Right lobe of liver (tissue), 6 donors: ENCODE data around the gene CD300LB. TPM values are rescaled to one million over a fixed set of nuclear protein-coding genes. Genes with fewer than 3 reads are reported as not detected.

ENCODE experiments used
- ATAC-seq, 4 donors: fragments of 200-7000 bp; cut with Tn5 transposase; one replicate each; pipeline ENCODE4 v1.9.1; 2020; ENCODE audit warnings: mild to moderate bottlenecking in 4 of 4, moderate library complexity in 4 of 4
- DNase-seq, 3 donors: peaks; one replicate each; pipeline ENCODE4 v3.0.0-alpha.2; 2020
- H3K27ac ChIP-seq, 3 donors: fragments of 200-600 bp; one replicate each; pipeline ENCODE4 v1.8.0; 2022
- H3K27me3 ChIP-seq, 2 donors: fragments of 200-600 bp; one replicate each; pipeline ENCODE4 v1.8.0; 2022
- H3K36me3 ChIP-seq, 4 donors: fragments of 200-600 bp; sonication (generic) in 1 of 4; one replicate each; pipeline versions ENCODE4 v1.5.1 to v1.8.0; 2017 to 2022; ENCODE audit warnings: control low read depth in 1 of 4
- H3K4me1 ChIP-seq, 4 donors: fragments of 200-600 bp; sonication (generic) in 1 of 4; one replicate each; pipeline versions ENCODE4 v1.5.1 to v1.8.0; 2017 to 2022; ENCODE audit warnings: control low read depth in 1 of 4
- H3K4me3 ChIP-seq, 3 donors: fragments of 200-600 bp; one replicate each; pipeline ENCODE4 v1.8.0; 2022
- H3K9me3 ChIP-seq, 4 donors: fragments of 200-600 bp; sonication (generic) in 1 of 4; one replicate each; pipeline versions ENCODE4 v1.5.1 to v1.8.0; 2017 to 2022; ENCODE audit warnings: control low read depth in 1 of 4
- CTCF ChIP-seq, 4 donors: fragments of 200-600 bp in 3 of 4; fragments of 450-650 bp in 1 of 4; IDR thresholded peaks; one replicate each; pipeline versions ENCODE4 v1.5.1 to v1.8.0; 2016 to 2022; ENCODE audit warnings: antibody characterized with exemption in 4 of 4, mild to moderate bottlenecking in 2 of 4
- POLR2A ChIP-seq: fragments of 450-650 bp; IDR thresholded peaks from one replicate; pipeline ENCODE4 v1.6.1; 2017; ENCODE audit warnings: antibody characterized with exemption, mild to moderate bottlenecking
- WGBS: methylation state at CpG from one replicate; pipeline ENCODE4 v1.1.6; 2018; ENCODE audit warnings: low coverage, low lambda C conversion rate; ENCODE audit not compliant: insufficient coverage; ENCODE audit errors: missing lambda C conversion rate; 5-methylcytosine and 5-hydroxymethylcytosine counted together
- intact Hi-C, 2 donors: fragments of 100-400 bp; cut with DNase I; formaldehyde crosslinking; loops; one replicate each; pipeline versions ENCODE4 v1.11.2 to v1.14.1; 2022
- total RNA-seq, 6 experiments: library from RNA; depleted of rRNA in 2 of 6; stranded (reverse); fragments of >200 nt in 2 of 6; fragmentation: NEBNext Ultra II Directional in 3 of 6; extraction: Animal tissue kit (Norgen Biotek cat#: 25700) in 3 of 6; gene quantifications; one replicate each; pipeline versions ENCODE4 v1.1.0 to v1.2.4, GENCODE V29; 2016 to 2023
- donor health status: DM: no; HTN: yes; CAD: no.
- donor health status: DM: no; HTN: no; CAD: no.
- donor health status: DM: no; HTN: no; CAD: no.
- donor health status: DM: no; HTN: yes; CAD: no.
- donor health status: DM: no; HTN: yes; CAD: no.

The CD300LB gene
- total RNA-seq, 6 experiments from 2014 or later = 0.07 to 0.33 (median 0.21) TPM

GRCh38 chr17:74528491-74529199, 2.6 kb downstream of the CD300LB start:
- intact Hi-C loops = no loop called here
- 59% methylated on average over 5 of the region's 8 CpGs for WGBS
- no peak overlapping the region for H3K4me3 ChIP-seq
- TF ChIP-seq CTCF (IDR thresholded peaks at IDR 0.05) = no peak
- TF ChIP-seq POLR2A = no peak
- DNase-seq = peak in 1 of 3 donors; percentile 48
- peak; percentile 37 to 58 (median 54) for ATAC-seq
- H3K27ac ChIP-seq = no peak overlapping the region
- H3K27me3 ChIP-seq = no peaks in the 10 kb centered on the region
- H3K36me3 ChIP-seq = no peaks in the 10 kb centered on the region
- no peaks in the 10 kb centered on the region for H3K4me1 ChIP-seq
- no peaks in the 10 kb centered on the region for H3K9me3 ChIP-seq

DNA sequence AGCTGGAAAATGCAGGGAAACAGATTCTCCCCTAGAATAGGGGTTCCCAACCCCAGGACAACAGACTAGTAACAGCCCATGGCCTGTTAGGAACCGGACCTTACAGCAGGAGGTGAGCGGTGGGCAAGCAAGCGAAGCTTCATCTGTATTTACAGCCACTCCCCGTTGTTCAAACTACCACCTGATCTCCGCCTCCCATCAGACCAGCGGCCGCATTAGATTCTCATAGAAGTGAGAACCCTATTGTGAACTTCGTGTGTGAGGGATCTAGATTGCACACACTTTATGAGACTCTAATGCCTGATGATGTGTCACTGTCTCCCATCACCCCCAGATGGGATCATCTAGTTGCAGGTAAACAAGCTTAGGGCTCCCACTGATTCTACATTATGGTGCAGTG, 3.5 kb downstream of the CD300LB start:
- no peak overlapping the region for H3K4me3 ChIP-seq
- TF ChIP-seq POLR2A (no peak), CTCF (IDR thresholded peaks at IDR 0.05) (no peak)
- no peaks in the 10 kb centered on the region for H3K27me3 ChIP-seq
- DNase-seq (peak in 1 of 3 donors; percentile 43), ATAC-seq (no peak)
- H3K27ac ChIP-seq = no peak overlapping the region
- no peaks in the 10 kb centered on the region for H3K36me3 ChIP-seq
- 71% methylated on average over 7 of the region's 8 CpGs for WGBS
- H3K9me3 ChIP-seq = no peaks in the 10 kb centered on the region
- no peaks in the 10 kb centered on the region for H3K4me1 ChIP-seq
- intact Hi-C loops = no loop called here

DNA sequence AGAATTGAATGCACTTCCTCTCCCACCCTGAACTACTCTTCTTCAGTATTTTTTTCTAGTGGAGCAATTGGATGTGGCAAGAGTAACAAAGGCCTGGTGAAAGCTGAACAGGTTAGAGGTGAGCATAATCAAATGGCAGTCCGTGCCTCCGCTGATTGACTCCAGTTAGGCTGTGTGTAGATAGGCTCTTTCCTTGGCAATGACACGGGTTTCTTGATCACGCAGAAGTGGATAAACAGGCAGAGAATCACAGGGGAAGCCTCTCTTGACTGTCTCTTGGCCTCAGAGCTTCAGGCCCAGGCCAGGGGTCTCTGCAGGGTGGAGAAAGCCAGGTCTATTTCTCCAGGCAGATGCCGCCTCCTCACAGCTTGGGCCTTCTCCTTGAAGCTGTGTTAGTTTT, 4.2 kb downstream of the CD300LB start:
- Histone ChIP-seq H3K36me3 (no peaks in the 10 kb centered on the region), H3K4me3 (no peak overlapping the region), H3K27me3 (no peaks in the 10 kb centered on the region), H3K9me3 (no peaks in the 10 kb centered on the region), H3K27ac (no peak overlapping the region), H3K4me1 (no peaks in the 10 kb centered on the region)
- intact Hi-C loops = no loop called here
- TF ChIP-seq CTCF (IDR thresholded peaks at IDR 0.05) = no peak
- no peak for TF ChIP-seq POLR2A
- WGBS = 58% methylated on average over 3 of the region's 5 CpGs
- ATAC-seq = no peak
- DNase-seq = peak in 1 of 3 donors; percentile 40

GRCh38 chr17:74526681-74527080, 4.6 kb downstream of the CD300LB start:
- TF ChIP-seq POLR2A (no peak), CTCF (IDR thresholded peaks at IDR 0.05) (no peak)
- intact Hi-C loops = no loop called here

More at GRCh38 chr17:74526681-74527080, 4.6 kb downstream of the CD300LB start:
- H3K9me3 ChIP-seq = no peaks in the 10 kb centered on the region
- H3K4me1 ChIP-seq = no peaks in the 10 kb centered on the region
- H3K36me3 ChIP-seq = no peaks in the 10 kb centered on the region
- no peak overlapping the region for H3K27ac ChIP-seq
- H3K4me3 ChIP-seq = no peak overlapping the region
- 31% methylated on average over 3 of the region's 3 CpGs for WGBS
- H3K27me3 ChIP-seq = no peaks in the 10 kb centered on the region
- no peak for ATAC-seq
- peak in 1 of 3 donors; percentile 33 for DNase-seq
